ENCODE measurements around the gene TMEM245.

Gene TMEM245

DNA sequence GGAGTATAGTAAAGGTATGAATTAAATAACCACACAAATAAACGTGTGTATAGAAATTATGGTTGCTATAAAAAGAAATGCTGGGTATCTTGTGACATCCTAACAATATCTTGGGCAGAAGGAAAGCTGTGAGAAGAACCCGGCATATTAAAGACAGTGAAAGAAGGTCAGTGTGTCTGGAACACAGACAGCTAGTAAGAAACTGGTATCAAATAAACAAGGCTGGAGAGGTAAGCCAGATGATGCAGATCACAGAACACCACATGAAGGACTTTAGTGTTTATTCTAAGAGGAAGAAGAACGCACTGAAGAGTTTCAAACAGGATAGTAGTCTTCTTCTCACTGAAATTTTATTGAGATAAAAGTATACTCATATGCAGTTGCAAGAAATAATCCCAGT is 24.4 kb downstream of the TMEM245 start:
- no peaks in the 10 kb centered on the region for H3K36me3 ChIP-seq (ENCODE audit: control insufficient read depth, insufficient read depth, low read length)
- H3K27me3 ChIP-seq (ENCODE audit: control insufficient read depth, insufficient read depth, low read length), result no peaks in the 10 kb centered on the region
- H3K4me1 ChIP-seq (ENCODE audit: control insufficient read depth, insufficient read depth, low read length), result peaks cover 35% of the 10 kb centered on the region
- no peaks in the 10 kb centered on the region for H3K9me3 ChIP-seq (ENCODE audit: control insufficient read depth, low read length)
- H3K9ac ChIP-seq (ENCODE audit: low read length), result no peak overlapping the region
- H3K4me3 ChIP-seq (ENCODE audit: low read length), result no peak overlapping the region

DNA sequence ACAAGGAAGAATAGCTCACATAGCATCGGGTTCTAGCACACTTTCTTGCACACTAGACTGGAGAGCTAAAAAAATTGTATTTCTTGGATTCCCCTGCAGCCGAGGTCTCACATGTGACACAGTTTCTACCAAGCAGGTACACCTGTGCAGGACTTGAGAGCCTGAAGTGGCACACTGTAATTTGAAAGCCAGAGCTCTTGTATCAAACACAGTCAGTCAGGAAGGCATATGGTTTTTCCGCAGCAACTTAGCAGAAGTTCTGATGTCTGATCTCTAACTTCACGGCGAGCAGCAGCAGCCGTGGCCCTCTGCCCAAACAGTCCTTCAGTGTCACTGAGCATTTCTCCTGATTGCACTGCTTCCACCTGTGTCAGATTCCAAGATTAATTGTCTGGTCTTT is 25.5 kb downstream of the TMEM245 start:
- Histone ChIP-seq H3K27me3 (ENCODE audit: control insufficient read depth, insufficient read depth, low read length) (no peaks in the 10 kb centered on the region), H3K9ac (ENCODE audit: low read length) (no peak overlapping the region), H3K9me3 (ENCODE audit: control insufficient read depth, low read length) (no peaks in the 10 kb centered on the region), H3K4me1 (ENCODE audit: control insufficient read depth, insufficient read depth, low read length) (peaks cover 27% of the 10 kb centered on the region), H3K4me3 (ENCODE audit: low read length) (no peak overlapping the region), H3K36me3 (ENCODE audit: control insufficient read depth, insufficient read depth, low read length) (no peaks in the 10 kb centered on the region)

DNA sequence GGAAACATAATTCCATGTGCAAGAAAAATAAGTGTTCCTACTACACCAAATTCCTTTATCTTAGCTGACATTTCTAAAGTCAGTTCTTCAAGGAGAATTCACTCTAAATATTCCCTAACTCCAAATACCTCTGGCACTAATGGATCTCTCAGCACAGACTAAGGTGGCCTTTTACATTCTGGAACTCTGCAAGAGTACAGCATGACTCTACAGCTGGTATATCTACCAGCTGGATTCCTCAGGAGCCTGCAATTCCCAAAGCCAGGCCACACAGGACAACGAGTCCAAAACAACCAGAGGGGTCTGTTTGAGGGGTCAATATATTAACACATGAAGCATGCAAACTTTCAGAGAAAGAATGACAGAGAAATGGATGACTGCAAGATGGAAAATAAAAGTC is 27.2 kb downstream of the TMEM245 start:
- Histone ChIP-seq H3K4me3 (ENCODE audit: low read length) (no peak overlapping the region), H3K4me1 (ENCODE audit: control insufficient read depth, insufficient read depth, low read length) (peaks cover 10% of the 10 kb centered on the region), H3K9ac (ENCODE audit: low read length) (no peak overlapping the region), H3K27me3 (ENCODE audit: control insufficient read depth, insufficient read depth, low read length) (no peaks in the 10 kb centered on the region), H3K9me3 (ENCODE audit: control insufficient read depth, low read length) (no peaks in the 10 kb centered on the region), H3K36me3 (ENCODE audit: control insufficient read depth, insufficient read depth, low read length) (no peaks in the 10 kb centered on the region)

DNA sequence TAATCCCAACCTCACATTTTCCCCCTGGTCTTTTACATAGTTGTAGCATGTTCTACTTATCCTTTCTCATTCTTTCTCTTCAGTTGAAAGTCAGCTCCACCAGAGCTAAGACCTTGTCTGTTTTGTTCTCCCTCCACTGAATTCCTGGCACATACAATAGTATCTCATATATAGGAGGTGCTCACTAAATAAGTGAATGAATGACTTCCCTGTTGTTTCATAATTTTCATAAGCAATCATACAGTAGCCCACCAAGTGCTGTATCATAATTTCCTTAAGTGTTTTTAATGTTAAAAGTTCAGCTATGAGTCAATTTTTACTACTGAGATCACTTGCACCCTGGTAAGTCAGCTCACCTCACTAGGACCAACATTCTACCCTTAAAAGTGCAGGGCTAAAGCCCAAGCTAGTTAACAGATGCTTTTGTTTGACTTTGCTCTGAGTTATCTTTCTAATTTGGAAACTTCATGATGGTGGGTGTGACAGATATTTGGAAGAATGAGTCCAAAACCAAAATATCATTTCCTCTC is 27.6 kb downstream of the TMEM245 start:
- H3K4me3 ChIP-seq (ENCODE audit: low read length), result no peak overlapping the region
- no peaks in the 10 kb centered on the region for H3K36me3 ChIP-seq (ENCODE audit: control insufficient read depth, insufficient read depth, low read length)
- H3K27me3 ChIP-seq (ENCODE audit: control insufficient read depth, insufficient read depth, low read length), result no peaks in the 10 kb centered on the region
- no peaks in the 10 kb centered on the region for H3K9me3 ChIP-seq (ENCODE audit: control insufficient read depth, low read length)
- no peak overlapping the region for H3K9ac ChIP-seq (ENCODE audit: low read length)
- peaks cover 8% of the 10 kb centered on the region for H3K4me1 ChIP-seq (ENCODE audit: control insufficient read depth, insufficient read depth, low read length)

DNA sequence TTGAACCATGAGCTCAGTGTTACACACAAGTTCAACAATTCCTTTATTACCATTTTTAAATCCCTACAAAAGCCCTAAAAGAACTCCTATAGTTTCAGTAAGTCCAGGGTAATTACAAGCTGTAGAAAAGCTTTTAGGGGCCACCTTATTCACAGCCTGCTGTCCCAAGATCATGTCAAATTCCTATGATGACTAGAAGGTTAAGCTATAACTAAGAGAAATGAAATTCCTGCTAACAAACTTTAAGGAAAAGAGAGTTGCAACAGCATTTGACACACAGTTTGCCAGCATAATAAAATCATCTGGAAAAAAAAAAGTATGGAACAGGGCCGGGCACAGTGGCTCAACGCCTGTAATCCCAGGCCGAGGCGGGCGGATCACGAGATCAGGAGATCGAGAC is 31.5 kb downstream of the TMEM245 start:
- no peaks in the 10 kb centered on the region for H3K27me3 ChIP-seq (ENCODE audit: control insufficient read depth, insufficient read depth, low read length)
- no peaks in the 10 kb centered on the region for H3K4me1 ChIP-seq (ENCODE audit: control insufficient read depth, insufficient read depth, low read length)
- H3K36me3 ChIP-seq (ENCODE audit: control insufficient read depth, insufficient read depth, low read length), result no peaks in the 10 kb centered on the region
- H3K4me3 ChIP-seq (ENCODE audit: low read length), result no peak overlapping the region
- no peaks in the 10 kb centered on the region for H3K9me3 ChIP-seq (ENCODE audit: control insufficient read depth, low read length)
- H3K9ac ChIP-seq (ENCODE audit: low read length), result no peak overlapping the region

GRCh38 chr9:109087795-109088194 is 32.0 kb downstream of the TMEM245 start:
- Histone ChIP-seq H3K4me3 (ENCODE audit: low read length) (no peak overlapping the region), H3K4me1 (ENCODE audit: control insufficient read depth, insufficient read depth, low read length) (no peaks in the 10 kb centered on the region), H3K9ac (ENCODE audit: low read length) (no peak overlapping the region), H3K27me3 (ENCODE audit: control insufficient read depth, insufficient read depth, low read length) (no peaks in the 10 kb centered on the region), H3K9me3 (ENCODE audit: control insufficient read depth, low read length) (no peaks in the 10 kb centered on the region), H3K36me3 (ENCODE audit: control insufficient read depth, insufficient read depth, low read length) (no peaks in the 10 kb centered on the region)

GRCh38 chr9:109086221-109086620 is 33.5 kb downstream of the TMEM245 start:
- Histone ChIP-seq H3K9ac (ENCODE audit: low read length) (no peak overlapping the region), H3K4me1 (ENCODE audit: control insufficient read depth, insufficient read depth, low read length) (peaks cover 5% of the 10 kb centered on the region), H3K9me3 (ENCODE audit: control insufficient read depth, low read length) (no peaks in the 10 kb centered on the region), H3K4me3 (ENCODE audit: low read length) (no peak overlapping the region), H3K27me3 (ENCODE audit: control insufficient read depth, insufficient read depth, low read length) (no peaks in the 10 kb centered on the region), H3K36me3 (ENCODE audit: control insufficient read depth, insufficient read depth, low read length) (no peaks in the 10 kb centered on the region)

DNA sequence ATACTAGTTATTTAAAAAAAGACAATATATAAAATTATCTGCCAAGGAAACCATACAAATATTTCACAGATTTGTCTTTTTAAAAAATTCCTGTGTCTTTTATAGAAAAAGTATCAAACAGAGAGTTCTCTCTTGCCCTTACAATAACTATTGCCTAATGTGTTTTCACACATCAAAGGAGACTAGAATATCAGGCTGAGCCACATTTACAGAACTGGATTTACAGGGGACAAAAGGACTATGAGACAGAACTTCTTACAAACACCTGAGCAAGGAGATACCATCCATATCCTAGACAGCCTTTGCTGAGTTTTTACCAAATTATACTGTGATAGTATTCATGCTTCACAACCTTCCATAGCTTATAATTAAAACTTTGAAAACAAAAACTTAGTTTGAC is 34.2 kb downstream of the TMEM245 start:
- peaks cover 5% of the 10 kb centered on the region for H3K4me1 ChIP-seq (ENCODE audit: control insufficient read depth, insufficient read depth, low read length)
- no peaks in the 10 kb centered on the region for H3K27me3 ChIP-seq (ENCODE audit: control insufficient read depth, insufficient read depth, low read length)
- no peak overlapping the region for H3K4me3 ChIP-seq (ENCODE audit: low read length)
- H3K9ac ChIP-seq (ENCODE audit: low read length), result no peak overlapping the region
- H3K36me3 ChIP-seq (ENCODE audit: control insufficient read depth, insufficient read depth, low read length), result no peaks in the 10 kb centered on the region
- H3K9me3 ChIP-seq (ENCODE audit: control insufficient read depth, low read length), result no peaks in the 10 kb centered on the region

- no peaks in the 10 kb centered on the region for H3K36me3 ChIP-seq (ENCODE audit: control insufficient read depth, insufficient read depth, low read length)
- no peak overlapping the region for H3K4me3 ChIP-seq (ENCODE audit: low read length)
- no peak overlapping the region for H3K9ac ChIP-seq (ENCODE audit: low read length)
- peaks cover 5% of the 10 kb centered on the region for H3K4me1 ChIP-seq (ENCODE audit: control insufficient read depth, insufficient read depth, low read length)
- no peaks in the 10 kb centered on the region for H3K9me3 ChIP-seq (ENCODE audit: control insufficient read depth, low read length)
- H3K27me3 ChIP-seq (ENCODE audit: control insufficient read depth, insufficient read depth, low read length), result no peaks in the 10 kb centered on the region
Measured at GRCh38 chr9:109083813-109084405, 35.8 kb downstream of the TMEM245 start.

DNA sequence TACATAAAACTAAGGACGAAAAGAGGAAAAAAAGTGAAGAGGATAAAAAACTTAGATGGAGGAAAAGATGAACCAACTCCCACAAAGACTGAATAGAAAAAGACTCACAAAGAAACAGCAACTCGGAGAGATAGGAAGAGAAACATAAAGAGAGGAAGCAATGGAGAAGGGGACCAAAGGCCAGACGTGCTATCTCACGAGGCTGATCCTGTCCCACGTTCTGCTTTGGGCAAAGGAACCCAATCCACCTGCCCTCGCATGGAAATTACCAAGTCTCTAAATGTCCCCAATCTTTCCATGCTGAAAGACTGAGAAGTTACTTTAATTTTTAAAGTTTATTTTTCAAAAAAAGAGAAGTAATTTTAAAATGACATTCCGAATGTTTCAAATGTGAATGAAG is 36.6 kb downstream of the TMEM245 start:
- Histone ChIP-seq H3K36me3 (ENCODE audit: control insufficient read depth, insufficient read depth, low read length) (peaks cover 5% of the 10 kb centered on the region), H3K9me3 (ENCODE audit: control insufficient read depth, low read length) (no peaks in the 10 kb centered on the region), H3K27me3 (ENCODE audit: control insufficient read depth, insufficient read depth, low read length) (no peaks in the 10 kb centered on the region), H3K4me1 (ENCODE audit: control insufficient read depth, insufficient read depth, low read length) (peaks cover 5% of the 10 kb centered on the region), H3K9ac (ENCODE audit: low read length) (no peak overlapping the region), H3K4me3 (ENCODE audit: low read length) (no peak overlapping the region)

- H3K4me3 ChIP-seq (ENCODE audit: low read length), result no peak overlapping the region
- peaks cover 11% of the 10 kb centered on the region for H3K4me1 ChIP-seq (ENCODE audit: control insufficient read depth, insufficient read depth, low read length)
- H3K27me3 ChIP-seq (ENCODE audit: control insufficient read depth, insufficient read depth, low read length), result no peaks in the 10 kb centered on the region
- peaks cover 5% of the 10 kb centered on the region for H3K36me3 ChIP-seq (ENCODE audit: control insufficient read depth, insufficient read depth, low read length)
- H3K9me3 ChIP-seq (ENCODE audit: control insufficient read depth, low read length), result no peaks in the 10 kb centered on the region
- H3K9ac ChIP-seq (ENCODE audit: low read length), result no peak overlapping the region
Measured at GRCh38 chr9:109082091-109082620, 37.6 kb downstream of the TMEM245 start.

GRCh38 chr9:109074236-109074889 is 45.4 kb downstream of the TMEM245 start:
- H3K36me3 ChIP-seq (ENCODE audit: control insufficient read depth, insufficient read depth, low read length), result peaks cover 5% of the 10 kb centered on the region
- H3K4me3 ChIP-seq (ENCODE audit: low read length), result no peak overlapping the region
- no peaks in the 10 kb centered on the region for H3K9me3 ChIP-seq (ENCODE audit: control insufficient read depth, low read length)
- H3K27me3 ChIP-seq (ENCODE audit: control insufficient read depth, insufficient read depth, low read length), result no peaks in the 10 kb centered on the region
- H3K9ac ChIP-seq (ENCODE audit: low read length), result no peak overlapping the region
- H3K4me1 ChIP-seq (ENCODE audit: control insufficient read depth, insufficient read depth, low read length), result peaks cover 6% of the 10 kb centered on the region
